Esophagus squamous epithelium (tissue), 5 donors: ENCODE measurements around the gene C1GALT1. TPM values are rescaled to one million over a fixed set of nuclear protein-coding genes. Genes with fewer than 3 reads are reported as not detected.

ENCODE experiments used
- DNase-seq: peaks from one replicate; lab custom pipeline; 2025; lab: John Stamatoyannopoulos, UW
- H3K27ac ChIP-seq, 4 donors: fragments of 200-600 bp; sonication (generic); one replicate each; pipeline ENCODE4 v1.5.1; 2016 to 2019; ENCODE audit warnings: mild to moderate bottlenecking in 1 of 4
- H3K27me3 ChIP-seq, 4 donors: fragments of 200-600 bp; sonication (generic); 1 replicate in 3 of 4; 2 replicates in 1 of 4; pipeline versions ENCODE4 v1.5.1 to v1.6.0; 2017 to 2021; ENCODE audit warnings: antibody characterized with exemption in 1 of 4
- H3K36me3 ChIP-seq, 3 donors: fragments of 200-600 bp; sonication (generic); one replicate each; pipeline ENCODE4 v1.5.1; 2016 to 2019
- H3K4me1 ChIP-seq, 3 donors: fragments of 200-600 bp; sonication (generic); one replicate each; pipeline ENCODE4 v1.5.1; 2017 to 2019
- H3K4me3 ChIP-seq, 4 donors: fragments of 200-600 bp; sonication (generic); 1 replicate in 3 of 4; 2 replicates in 1 of 4; pipeline ENCODE4 v1.5.1; 2016 to 2019; ENCODE audit warnings: mild to moderate bottlenecking in 2 of 4, moderate library complexity in 1 of 4
- H3K9me3 ChIP-seq, 3 donors: fragments of 200-600 bp; sonication (generic); one replicate each; pipeline ENCODE4 v1.5.1; 2016 to 2019
- POLR2A ChIP-seq, 4 donors: fragments of 450-650 bp; IDR thresholded peaks; one replicate each; pipeline ENCODE4 v1.6.1; 2017; ENCODE audit warnings: antibody characterized with exemption in 4 of 4, mild to moderate bottlenecking in 4 of 4, moderate library complexity in 3 of 4
- WGBS, 2 donors: methylation state at CpG; one replicate each; pipeline ENCODE4 v1.1.5; 2018; 5-methylcytosine and 5-hydroxymethylcytosine counted together
- intact Hi-C: fragments of 100-400 bp; cut with DNase I; formaldehyde crosslinking; loops from one replicate; pipeline ENCODE4 v1.15.0; 2022
- total RNA-seq, 4 donors: library from RNA; depleted of rRNA; stranded (reverse); fragments of >200 nt; gene quantifications; one replicate each; pipeline ENCODE4 v1.1.0, GENCODE V29; 2016
- TF ChIP-seq, protein P1 (sequence below), 6 experiments: fragments of 450-650 bp in 4 of 6; fragments of 200-600 bp in 2 of 6; sonication (generic) in 2 of 6; IDR thresholded peaks; one replicate each; pipeline ENCODE4 v1.5.1; 2016 to 2019; ENCODE audit warnings: antibody characterized with exemption in 6 of 6, mild to moderate bottlenecking in 4 of 6, moderate library complexity in 4 of 6
- donor health status: DM: yes; HTN: yes; CAD: no.

C1GALT1 gene
- total RNA-seq, 4 donors from 2014 or later, result 40.1 to 56.4 (median 43.9) TPM

GRCh38 chr7:7263297-7264230, 81.2 kb downstream of the C1GALT1 start:
- Histone ChIP-seq H3K9me3 (peaks cover 0 to 5% (median 0%) of the 10 kb centered on the region in 3 donors), H3K4me1 (no peaks in the 10 kb centered on the region), H3K27me3 (no peaks in the 10 kb centered on the region), H3K36me3 (no peaks in the 10 kb centered on the region), H3K27ac (no peak overlapping the region), H3K4me3 (no peak overlapping the region)
- intact Hi-C loops, result no loop called here
- TF ChIP-seq POLR2A (IDR thresholded peaks at IDR 0.05), result no peak
- TF ChIP-seq, protein P1, sequence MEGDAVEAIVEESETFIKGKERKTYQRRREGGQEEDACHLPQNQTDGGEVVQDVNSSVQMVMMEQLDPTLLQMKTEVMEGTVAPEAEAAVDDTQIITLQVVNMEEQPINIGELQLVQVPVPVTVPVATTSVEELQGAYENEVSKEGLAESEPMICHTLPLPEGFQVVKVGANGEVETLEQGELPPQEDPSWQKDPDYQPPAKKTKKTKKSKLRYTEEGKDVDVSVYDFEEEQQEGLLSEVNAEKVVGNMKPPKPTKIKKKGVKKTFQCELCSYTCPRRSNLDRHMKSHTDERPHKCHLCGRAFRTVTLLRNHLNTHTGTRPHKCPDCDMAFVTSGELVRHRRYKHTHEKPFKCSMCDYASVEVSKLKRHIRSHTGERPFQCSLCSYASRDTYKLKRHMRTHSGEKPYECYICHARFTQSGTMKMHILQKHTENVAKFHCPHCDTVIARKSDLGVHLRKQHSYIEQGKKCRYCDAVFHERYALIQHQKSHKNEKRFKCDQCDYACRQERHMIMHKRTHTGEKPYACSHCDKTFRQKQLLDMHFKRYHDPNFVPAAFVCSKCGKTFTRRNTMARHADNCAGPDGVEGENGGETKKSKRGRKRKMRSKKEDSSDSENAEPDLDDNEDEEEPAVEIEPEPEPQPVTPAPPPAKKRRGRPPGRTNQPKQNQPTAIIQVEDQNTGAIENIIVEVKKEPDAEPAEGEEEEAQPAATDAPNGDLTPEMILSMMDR (IDR thresholded peaks at IDR 0.05), result no peak
- WGBS, 2 donors, result 76 to 89% methylated on average over 3 to 5 of the region's 5 CpGs
- no peak for DNase-seq

GRCh38 chr7:7264306-7265040, 82.1 kb downstream of the C1GALT1 start:
- Histone ChIP-seq H3K36me3 (no peaks in the 10 kb centered on the region), H3K9me3 (peaks cover 0 to 5% (median 0%) of the 10 kb centered on the region in 3 donors), H3K27me3 (no peaks in the 10 kb centered on the region), H3K27ac (no peak overlapping the region), H3K4me1 (no peaks in the 10 kb centered on the region), H3K4me3 (no peak overlapping the region)
- WGBS, 2 donors, result 81 to 87% methylated on average over 8 to 9 of the region's 9 CpGs
- TF ChIP-seq POLR2A (IDR thresholded peaks at IDR 0.05), result no peak
- TF ChIP-seq, protein P1 (IDR thresholded peaks at IDR 0.05), result no peak
- no peak for DNase-seq
- intact Hi-C loops, result no loop called here

DNA sequence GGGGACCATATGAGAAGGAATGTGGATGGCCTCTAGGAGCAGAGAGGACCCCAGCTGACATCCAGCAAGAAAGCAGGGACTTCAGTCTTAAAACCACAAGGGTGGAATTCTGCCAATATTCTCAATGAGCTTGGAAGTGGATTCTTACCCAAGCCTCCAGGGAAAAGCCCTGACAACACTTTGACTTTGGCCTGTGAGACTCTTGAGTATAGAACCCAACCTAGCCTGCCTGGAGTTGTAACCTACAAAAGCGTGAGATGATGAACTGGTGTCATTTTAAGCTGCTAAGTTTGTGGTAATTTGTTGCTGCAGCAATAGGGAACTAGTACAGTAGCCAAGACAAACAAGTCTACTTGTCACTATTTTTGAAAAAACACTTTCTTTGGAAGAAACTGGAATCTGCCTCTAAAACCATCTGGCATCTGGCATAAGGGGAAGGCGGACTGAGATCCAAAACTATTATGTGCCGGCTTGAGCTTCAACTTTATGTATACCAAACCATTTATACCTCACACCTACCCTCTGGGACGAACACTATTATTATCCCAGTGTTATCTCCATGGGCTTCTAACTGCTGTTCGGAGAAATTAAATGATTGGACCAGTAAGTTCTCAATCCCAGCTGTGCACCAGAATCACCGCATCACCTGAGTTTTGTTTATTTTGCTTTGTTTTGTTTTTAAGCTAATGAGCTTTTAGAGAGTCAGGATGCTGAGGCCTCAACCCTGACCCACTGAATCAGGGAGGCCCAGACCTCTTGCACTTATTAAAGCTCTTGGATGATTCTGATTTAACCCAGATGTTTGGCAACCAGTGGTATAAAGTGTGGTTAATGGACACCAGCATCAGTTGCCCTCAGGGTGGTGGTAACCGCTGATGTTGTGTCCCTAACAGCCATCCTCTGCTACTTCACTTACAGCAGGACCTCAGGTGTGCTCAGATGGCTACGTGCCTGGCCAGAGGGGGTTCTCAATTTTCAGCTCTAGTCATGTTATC, 83.0 kb downstream of the C1GALT1 start:
- H3K9me3 ChIP-seq, result peaks cover 0 to 5% (median 0%) of the 10 kb centered on the region in 3 donors
- no peak for DNase-seq
- no peak overlapping the region for H3K27ac ChIP-seq
- H3K27me3 ChIP-seq, result no peaks in the 10 kb centered on the region
- no peak overlapping the region for H3K4me3 ChIP-seq
- intact Hi-C loops, result no loop called here
- H3K36me3 ChIP-seq, result no peaks in the 10 kb centered on the region
- WGBS, 2 donors, result 58 to 82% methylated on average over 8 of the region's 8 CpGs
- no peak for TF ChIP-seq POLR2A (IDR thresholded peaks at IDR 0.05)
- TF ChIP-seq, protein P1 (IDR thresholded peaks at IDR 0.05), result no peak
- peaks cover 0 to 4% (median 0%) of the 10 kb centered on the region in 3 donors for H3K4me1 ChIP-seq

- H3K4me1 ChIP-seq, result peaks cover 0 to 14% (median 0%) of the 10 kb centered on the region in 3 donors
- no peak overlapping the region for H3K4me3 ChIP-seq
- no peaks in the 10 kb centered on the region for H3K36me3 ChIP-seq
- H3K27ac ChIP-seq, result no peak overlapping the region
- no peak for DNase-seq
- H3K9me3 ChIP-seq, result peaks cover 0 to 3% (median 0%) of the 10 kb centered on the region in 3 donors
- TF ChIP-seq POLR2A (IDR thresholded peaks at IDR 0.05), result no peak
- TF ChIP-seq, protein P1 (IDR thresholded peaks at IDR 0.05), result no peak
- H3K27me3 ChIP-seq, result no peaks in the 10 kb centered on the region
- WGBS, 2 donors, result 82 to 86% methylated on average over 6 of the region's 6 CpGs
- intact Hi-C loops, result no loop called here
Observed at GRCh38 chr7:7266257-7266881, 84.0 kb downstream of the C1GALT1 start.
